Measurements from ENCODE around the gene SERAC1.

The SERAC1 gene

GRCh38 chr6:158118886-158119285 is 49.2 kb downstream of the SERAC1 start:
- DNase-seq = no peak

GRCh38 chr6:158115508-158115907 is 52.6 kb downstream of the SERAC1 start:
- DNase-seq = no peak

- no peak for DNase-seq
These were observed 53.0 kb downstream of the SERAC1 start for GRCh38 chr6:158115102-158115501.

GRCh38 chr6:158113802-158114201 is 54.3 kb downstream of the SERAC1 start:
- no peak for DNase-seq

- no peak for DNase-seq
These were observed 56.1 kb downstream of the SERAC1 start for GRCh38 chr6:158111987-158112386.

- DNase-seq = no peak
These were observed 57.1 kb downstream of the SERAC1 start for GRCh38 chr6:158110986-158111385.

GRCh38 chr6:158109748-158110147 is 58.3 kb downstream of the SERAC1 start:
- no peak for DNase-seq

GRCh38 chr6:158104696-158105095 is 63.4 kb downstream of the SERAC1 start:
- DNase-seq = no peak

GRCh38 chr6:158103228-158103627 is 64.8 kb downstream of the SERAC1 start:
- DNase-seq = no peak

GRCh38 chr6:158095671-158096070 is 72.4 kb downstream of the SERAC1 start:
- no peak for DNase-seq

- no peak for DNase-seq
These were observed 73.0 kb downstream of the SERAC1 start for GRCh38 chr6:158095031-158095430.

GRCh38 chr6:158092806-158093205 is 75.3 kb downstream of the SERAC1 start:
- DNase-seq = no peak

GRCh38 chr6:158087224-158087867 is 80.7 kb downstream of the SERAC1 start:
- no peak for DNase-seq

- DNase-seq = no peak
These were observed 81.4 kb downstream of the SERAC1 start for GRCh38 chr6:158086504-158087223.

- DNase-seq = no peak
These were observed 82.0 kb downstream of the SERAC1 start for GRCh38 chr6:158086054-158086503.

- DNase-seq = no peak
These were observed 82.6 kb downstream of the SERAC1 start for GRCh38 chr6:158085261-158086053.

- no peak for DNase-seq
These were observed 84.4 kb downstream of the SERAC1 start for GRCh38 chr6:158083455-158084325.

GRCh38 chr6:158081657-158081935 is 86.5 kb downstream of the SERAC1 start:
- no peak for DNase-seq

GRCh38 chr6:158080849-158081656 is 87.0 kb downstream of the SERAC1 start:
- no peak for DNase-seq

GRCh38 chr6:158078320-158078719 is 89.7 kb downstream of the SERAC1 start:
- no peak for DNase-seq

GRCh38 chr6:158077676-158078075 is 90.4 kb downstream of the SERAC1 start:
- DNase-seq = no peak

GRCh38 chr6:158076548-158076947 is 91.5 kb downstream of the SERAC1 start:
- no peak for DNase-seq

All from retina (tissue), 1 donor.